ENCODE results near the gene GALR2. TPM values are rescaled to one million over a fixed set of nuclear protein-coding genes. Genes with fewer than 3 reads are reported as not detected.
A peak's percentile ranks its signal among the peaks of the same experiment; 100 is the strongest.

Gene GALR2
- total and polyA plus RNA-seq, 8 donors = 0.12 to 0.23 (median 0.21) TPM; not detected in 5

- Histone ChIP-seq H3K27ac (peak within 1 kb of the TSS; percentile 47 to 73), H3K9me3 (no peaks in the 10 kb centered on the region), H3K4me1 (peaks cover 21 to 63% of the 10 kb centered on the region in 2 donors), H3K27me3 (peaks cover 40 to 41% of the 10 kb centered on the region in 2 donors), H3K36me3 (peaks cover 0 to 22% of the 10 kb centered on the region in 2 donors), H3K4me3 (peak within 1 kb of the TSS; percentile 77 to 79)
- DNase-seq = peak; percentile 83 to 99 (median 95)
- ATAC-seq = peak; percentile 99
- TF ChIP-seq CTCF (IDR thresholded peaks at IDR 0.05) = no peak
- intact Hi-C loops (cut with DNase I) = no loop called here
Observed at GRCh38 chr17:76072148-76072858, 2.3 kb upstream of the GALR2 start, which contains the start of gene SRP68. Gene SRP68 (minus strand): TSS chr17:76072517. CDS start chr17:76072491, 26 bp downstream.

- H3K27ac ChIP-seq = no peak overlapping the region
- no peaks in the 10 kb centered on the region for H3K36me3 ChIP-seq
- H3K27me3 ChIP-seq = peaks cover 67 to 74% of the 10 kb centered on the region in 2 donors
- TF ChIP-seq CTCF (IDR thresholded peaks at IDR 0.05) = no peak
- ATAC-seq = no peak
- peaks cover 21 to 61% of the 10 kb centered on the region in 2 donors for H3K4me1 ChIP-seq
- H3K4me3 ChIP-seq = no peak overlapping the region
- H3K9me3 ChIP-seq = no peaks in the 10 kb centered on the region
- DNase-seq = no peak
- intact Hi-C loops (cut with DNase I) = no loop called here
Observed at GRCh38 chr17:76075364-76076145, 974 bp downstream of the GALR2 start.

- DNase-seq (no peak), ATAC-seq (no peak)
- H3K27ac ChIP-seq = no peak overlapping the region
- no peaks in the 10 kb centered on the region for H3K36me3 ChIP-seq
- peaks cover 16 to 54% of the 10 kb centered on the region in 2 donors for H3K4me1 ChIP-seq
- no peaks in the 10 kb centered on the region for H3K9me3 ChIP-seq
- no peak for TF ChIP-seq CTCF (IDR thresholded peaks at IDR 0.05)
- intact Hi-C loops (cut with DNase I) = no loop called here
- H3K27me3 ChIP-seq = peaks cover 67 to 75% of the 10 kb centered on the region in 2 donors
- no peak overlapping the region for H3K4me3 ChIP-seq
Observed at GRCh38 chr17:76076146-76076764, 1.7 kb downstream of the GALR2 start.

- Histone ChIP-seq H3K9me3 (no peaks in the 10 kb centered on the region), H3K4me1 (peaks cover 11 to 49% of the 10 kb centered on the region in 2 donors), H3K27me3 (peaks cover 67 to 75% of the 10 kb centered on the region in 2 donors), H3K27ac (no peak overlapping the region), H3K36me3 (peaks cover 0 to 5% of the 10 kb centered on the region in 2 donors), H3K4me3 (no peak overlapping the region)
- DNase-seq = peak in 1 of 4 donors; percentile 76
- intact Hi-C loops (cut with DNase I) = no loop called here
- no peak for TF ChIP-seq CTCF (IDR thresholded peaks at IDR 0.05)
- ATAC-seq = no peak
Observed at GRCh38 chr17:76076765-76077583, 2.4 kb downstream of the GALR2 start.
